ENCODE data around the gene A2M. TPM values are rescaled to one million over a fixed set of nuclear protein-coding genes. Genes with fewer than 3 reads are reported as not detected.

A2M gene
- total and polyA plus RNA-seq, 9 of the 15 experiments (the other 6 are each of a cell fraction or from before 2014, with no cell fraction given): 0.08 to 2.3 TPM; not detected in 7

DNA sequence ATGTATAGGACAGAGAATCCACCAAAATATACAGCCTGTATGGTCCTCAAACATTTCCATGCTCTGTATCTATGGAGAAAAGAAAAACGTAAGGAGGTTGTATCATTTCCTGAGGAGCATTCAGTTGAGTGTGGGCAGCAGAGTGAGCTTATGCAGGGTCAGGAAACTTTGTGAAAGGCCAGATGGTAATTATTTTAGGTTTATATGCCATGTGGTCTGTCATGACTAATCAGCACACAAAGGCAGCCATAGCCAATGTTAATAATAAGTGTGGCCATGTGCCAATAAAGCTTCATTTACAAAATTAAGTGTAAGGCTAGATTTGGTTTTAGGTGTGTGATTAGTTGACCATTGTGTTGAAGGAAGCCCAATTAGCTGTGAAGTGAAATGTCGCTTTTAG, 33.2 kb upstream of the A2M start:
- no peaks in the 10 kb centered on the region for H3K27me3 ChIP-seq (ENCODE audit: control insufficient read depth in 2 of 2, insufficient read depth in 2 of 2, low read length in 2 of 2)
- ChIA-PET POLR2A (no interaction called here), CTCF (ENCODE audit: low intra/inter-chr PET ratio) (no interaction called here)
- H3K4me1 ChIP-seq (replicated peaks in 1 of 2; ENCODE audit: control insufficient read depth in 2 of 2, insufficient read depth in 2 of 2, low read length in 2 of 2): no peaks in the 10 kb centered on the region
- TF ChIP-seq ZNF165 (CRISPR knock-in tag; IDR thresholded peaks at IDR 0.05; ENCODE audit: borderline replicate concordance) (no peak), NR2C2 (CRISPR knock-in tag; IDR thresholded peaks at IDR 0.05) (no peak), NR2C2 (tag; IDR thresholded peaks at IDR 0.05) (no peak), ELF1 (tag; IDR thresholded peaks at IDR 0.05) (no peak), FOXK1 (CRISPR knock-in tag; IDR thresholded peaks at IDR 0.05; ENCODE audit: borderline replicate concordance) (no peak), FOXJ2 (tag; IDR thresholded peaks at IDR 0.05) (no peak), ZNF184 (CRISPR knock-in tag; IDR thresholded peaks at IDR 0.05) (no peak), NR2F6 (CRISPR knock-in tag; IDR thresholded peaks at IDR 0.05) (no peak), ETV1 (tag; conservative IDR thresholded peaks at IDR 0.05; ENCODE audit: low read depth) (no peak), STAT5A (IDR thresholded peaks at IDR 0.05; ENCODE audit: borderline replicate concordance, low read length) (no peak), TBL1XR1 (IDR thresholded peaks at IDR 0.05; ENCODE audit: low read length in 2 of 2) (no peak), GTF2A2 (tag; IDR thresholded peaks at IDR 0.05) (no peak), STAT5B (CRISPR knock-in tag; IDR thresholded peaks at IDR 0.05) (no peak), ZNF707 (CRISPR knock-in tag; conservative IDR thresholded peaks at IDR 0.05) (no peak)
- TF ChIP-seq, protein P1, sequence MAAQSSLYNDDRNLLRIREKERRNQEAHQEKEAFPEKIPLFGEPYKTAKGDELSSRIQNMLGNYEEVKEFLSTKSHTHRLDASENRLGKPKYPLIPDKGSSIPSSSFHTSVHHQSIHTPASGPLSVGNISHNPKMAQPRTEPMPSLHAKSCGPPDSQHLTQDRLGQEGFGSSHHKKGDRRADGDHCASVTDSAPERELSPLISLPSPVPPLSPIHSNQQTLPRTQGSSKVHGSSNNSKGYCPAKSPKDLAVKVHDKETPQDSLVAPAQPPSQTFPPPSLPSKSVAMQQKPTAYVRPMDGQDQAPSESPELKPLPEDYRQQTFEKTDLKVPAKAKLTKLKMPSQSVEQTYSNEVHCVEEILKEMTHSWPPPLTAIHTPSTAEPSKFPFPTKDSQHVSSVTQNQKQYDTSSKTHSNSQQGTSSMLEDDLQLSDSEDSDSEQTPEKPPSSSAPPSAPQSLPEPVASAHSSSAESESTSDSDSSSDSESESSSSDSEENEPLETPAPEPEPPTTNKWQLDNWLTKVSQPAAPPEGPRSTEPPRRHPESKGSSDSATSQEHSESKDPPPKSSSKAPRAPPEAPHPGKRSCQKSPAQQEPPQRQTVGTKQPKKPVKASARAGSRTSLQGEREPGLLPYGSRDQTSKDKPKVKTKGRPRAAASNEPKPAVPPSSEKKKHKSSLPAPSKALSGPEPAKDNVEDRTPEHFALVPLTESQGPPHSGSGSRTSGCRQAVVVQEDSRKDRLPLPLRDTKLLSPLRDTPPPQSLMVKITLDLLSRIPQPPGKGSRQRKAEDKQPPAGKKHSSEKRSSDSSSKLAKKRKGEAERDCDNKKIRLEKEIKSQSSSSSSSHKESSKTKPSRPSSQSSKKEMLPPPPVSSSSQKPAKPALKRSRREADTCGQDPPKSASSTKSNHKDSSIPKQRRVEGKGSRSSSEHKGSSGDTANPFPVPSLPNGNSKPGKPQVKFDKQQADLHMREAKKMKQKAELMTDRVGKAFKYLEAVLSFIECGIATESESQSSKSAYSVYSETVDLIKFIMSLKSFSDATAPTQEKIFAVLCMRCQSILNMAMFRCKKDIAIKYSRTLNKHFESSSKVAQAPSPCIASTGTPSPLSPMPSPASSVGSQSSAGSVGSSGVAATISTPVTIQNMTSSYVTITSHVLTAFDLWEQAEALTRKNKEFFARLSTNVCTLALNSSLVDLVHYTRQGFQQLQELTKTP (IDR thresholded peaks at IDR 0.05; ENCODE audit: low read depth in 1 of 2, partially characterized antibody in 2 of 2): no peak
- TF ChIP-seq, protein P2, sequence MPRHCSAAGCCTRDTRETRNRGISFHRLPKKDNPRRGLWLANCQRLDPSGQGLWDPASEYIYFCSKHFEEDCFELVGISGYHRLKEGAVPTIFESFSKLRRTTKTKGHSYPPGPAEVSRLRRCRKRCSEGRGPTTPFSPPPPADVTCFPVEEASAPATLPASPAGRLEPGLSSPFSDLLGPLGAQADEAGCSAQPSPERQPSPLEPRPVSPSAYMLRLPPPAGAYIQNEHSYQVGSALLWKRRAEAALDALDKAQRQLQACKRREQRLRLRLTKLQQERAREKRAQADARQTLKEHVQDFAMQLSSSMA (CRISPR knock-in tag; IDR thresholded peaks at IDR 0.05): no peak
- TF ChIP-seq, protein P3, sequence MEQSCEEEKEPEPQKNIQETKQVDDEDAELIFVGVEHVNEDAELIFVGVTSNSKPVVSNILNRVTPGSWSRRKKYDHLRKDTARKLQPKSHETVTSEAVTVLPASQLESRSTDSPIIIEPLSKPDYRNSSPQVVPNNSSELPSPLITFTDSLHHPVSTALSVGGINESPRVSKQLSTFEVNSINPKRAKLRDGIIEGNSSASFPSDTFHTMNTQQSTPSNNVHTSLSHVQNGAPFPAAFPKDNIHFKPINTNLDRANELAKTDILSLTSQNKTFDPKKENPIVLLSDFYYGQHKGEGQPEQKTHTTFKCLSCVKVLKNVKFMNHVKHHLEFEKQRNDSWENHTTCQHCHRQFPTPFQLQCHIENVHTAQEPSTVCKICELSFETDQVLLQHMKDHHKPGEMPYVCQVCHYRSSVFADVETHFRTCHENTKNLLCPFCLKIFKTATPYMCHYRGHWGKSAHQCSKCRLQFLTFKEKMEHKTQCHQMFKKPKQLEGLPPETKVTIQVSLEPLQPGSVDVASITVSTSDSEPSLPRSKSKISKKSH (CRISPR knock-in tag; IDR thresholded peaks at IDR 0.05): no peak
- no peaks in the 10 kb centered on the region for H3K9me1 ChIP-seq (ENCODE audit: control insufficient read depth, insufficient read depth, low read length)
- no TSS peak for BruUV-seq (replicated peaks)
- no peaks in the 10 kb centered on the region for H3K79me2 ChIP-seq (ENCODE audit: control insufficient read depth, insufficient read depth, low read length)
- in situ Hi-C loops (cut with MboI): no loop called here
- no peak overlapping the region for H3K4me2 ChIP-seq (ENCODE audit: insufficient read depth, low read length)
- FAIRE-seq (no peak), DNase-seq (ENCODE audit: extremely low read depth in 1 of 4, low spot score in 3 of 4) (no peak), ATAC-seq (no peak)
- intact Hi-C loops (cut with micrococcal nuclease): no loop called here
- no peak overlapping the region for H3K4me3 ChIP-seq
- no peaks in the 10 kb centered on the region for H4K20me1 ChIP-seq (replicated peaks; ENCODE audit: control insufficient read depth, insufficient read depth, low read length)
- H3K9ac ChIP-seq (ENCODE audit: insufficient read depth in 1 of 2, low read depth in 2 of 2, low read length in 2 of 2): no peak overlapping the region
- H3K9me3 ChIP-seq (replicated peaks; ENCODE audit: control insufficient read depth, insufficient read depth, low read depth, low read length): no peaks in the 10 kb centered on the region; the same call in 1 of the 2 replicates
- no peak overlapping the region for H3K27ac ChIP-seq (ENCODE audit: extremely low read depth, low read depth, low read length)
- no peak overlapping the region for H2AFZ ChIP-seq (ENCODE audit: low read depth, low read length)
- no peaks in the 10 kb centered on the region for H3K36me3 ChIP-seq (ENCODE audit: control insufficient read depth, insufficient read depth, low read length)
- 0% methylated on average over 2 of the region's 2 CpGs for WGBS (ENCODE audit: insufficient coverage, low coverage, missing lambda C conversion rate)

Measured in K562 (cell line).